ENCODE data around the gene AP4B1.
"Not testable (repeated sequence)": the region's sequence is repeated elsewhere in the genome, so short reads cannot be mapped to it uniquely, and the experiment has no call there.

AP4B1 gene

GRCh38 chr1:113904674-113905434 lies at the start of gene AP4B1, which contains the start of gene DCLRE1B:
Gene AP4B1 (minus strand): TSS chr1:113904799. CDS start chr1:113904717, 82 bp downstream.
Gene DCLRE1B (plus strand): TSS chr1:113905326. CDS start chr1:113905587, 261 bp downstream.
- peak; percentile 99 for DNase-seq (ENCODE audit: low spot score)

GRCh38 chr1:113951719-113952118 lies 47.1 kb upstream of the AP4B1 start:
- no peak for DNase-seq (ENCODE audit: low spot score)

DNA sequence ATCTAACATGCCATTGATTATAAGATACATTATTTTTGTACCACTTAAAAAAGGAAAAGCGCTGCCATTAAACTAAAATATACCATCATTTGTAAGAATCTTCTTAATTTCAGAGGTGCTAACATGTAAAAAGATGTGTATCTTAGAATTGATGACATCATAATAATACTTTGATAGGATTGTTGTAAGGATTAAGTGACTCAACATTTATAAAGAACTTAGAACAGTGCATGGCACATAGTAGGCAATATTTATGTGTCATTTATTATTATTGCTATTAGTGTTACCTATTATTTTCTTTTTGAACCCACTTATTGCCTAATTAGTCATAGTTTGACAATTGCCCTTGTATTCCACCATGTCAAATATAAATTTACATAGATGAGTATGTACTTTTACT lies 46.3 kb upstream of the AP4B1 start:
- no peak for DNase-seq (ENCODE audit: low spot score)

DNA sequence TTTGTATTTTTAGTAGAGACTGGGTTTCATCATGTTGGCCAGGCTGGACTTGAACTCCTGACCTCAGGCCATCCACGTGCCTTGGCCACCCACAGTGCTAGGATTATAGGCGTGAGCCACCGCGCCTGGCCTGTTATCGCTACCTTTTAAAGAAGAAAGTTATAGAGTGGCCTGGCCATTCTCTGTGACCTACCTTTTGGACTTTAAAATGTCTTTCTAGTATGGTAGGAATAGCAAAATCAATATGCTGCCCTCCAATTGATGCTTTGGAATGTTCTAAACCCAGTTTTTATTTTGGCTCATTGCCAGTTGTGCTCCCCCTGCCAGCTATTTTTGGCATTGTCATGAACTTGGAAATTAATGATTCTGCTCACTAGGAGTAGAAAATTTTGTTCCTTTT lies 44.4 kb upstream of the AP4B1 start:
- no peak for DNase-seq (ENCODE audit: low spot score)

- DNase-seq (ENCODE audit: low spot score) = not testable (repeated sequence)
Observed at GRCh38 chr1:113948151-113948550, 43.6 kb upstream of the AP4B1 start.

DNA sequence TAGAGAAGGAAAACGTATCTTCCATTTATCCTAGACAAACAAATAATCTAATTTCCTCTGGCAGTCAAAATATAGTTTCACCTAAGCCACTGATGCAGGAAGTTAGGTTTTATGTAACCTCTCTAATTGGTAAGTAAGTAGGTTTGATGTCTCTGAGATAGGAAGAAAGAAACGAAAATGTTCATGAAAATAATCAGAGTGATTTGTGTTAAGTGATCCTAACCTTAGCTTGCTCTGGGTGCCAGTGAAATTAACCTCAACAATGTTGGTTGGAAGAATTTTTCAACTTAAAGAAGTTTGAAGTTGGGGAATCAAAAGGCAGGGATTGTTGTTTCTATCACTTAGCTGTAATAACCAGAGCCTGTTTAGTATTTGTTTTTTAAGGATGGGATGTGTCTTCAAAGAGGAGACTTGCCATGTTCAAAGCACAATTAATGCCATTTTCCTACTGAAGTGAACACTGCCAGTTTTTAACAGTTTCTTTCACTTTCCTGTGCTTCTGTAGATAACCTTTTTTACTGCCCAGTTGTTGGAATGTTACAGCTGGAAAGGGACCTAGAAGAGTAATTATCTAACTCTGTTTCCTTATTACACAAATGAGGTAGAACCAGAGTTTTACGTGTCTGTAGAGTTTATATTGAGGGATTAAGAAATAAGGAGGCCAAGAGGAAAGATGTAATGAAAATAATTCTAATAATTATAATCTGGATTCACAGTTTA lies 42.9 kb upstream of the AP4B1 start:
- no peak for DNase-seq (ENCODE audit: low spot score)

- no peak for DNase-seq (ENCODE audit: low spot score)
Observed at GRCh38 chr1:113946678-113947387, 42.2 kb upstream of the AP4B1 start.

DNA sequence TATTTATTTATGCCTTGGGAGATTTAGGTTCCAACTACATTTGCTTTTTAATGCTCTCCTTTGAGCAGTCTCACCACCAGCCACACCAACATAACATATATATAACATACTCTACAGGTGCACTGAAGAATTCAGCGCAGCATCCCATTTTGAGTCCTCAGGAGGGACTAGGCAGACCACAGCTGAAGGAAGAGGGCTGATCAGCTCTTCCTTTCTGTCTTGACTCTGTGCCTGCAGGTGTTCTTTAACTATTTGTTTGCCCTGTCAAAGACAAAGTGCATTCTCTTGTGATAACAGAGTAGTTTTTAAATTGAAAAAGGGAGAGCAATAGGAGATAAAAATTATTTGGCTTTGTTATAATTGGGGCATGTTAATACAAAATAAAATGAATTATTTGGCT lies 41.5 kb upstream of the AP4B1 start:
- DNase-seq (ENCODE audit: low spot score) = no peak

- DNase-seq (ENCODE audit: low spot score) = no peak
Observed at GRCh38 chr1:113945329-113945728, 40.7 kb upstream of the AP4B1 start.

GRCh38 chr1:113943028-113943811 lies 38.6 kb upstream of the AP4B1 start:
- DNase-seq (ENCODE audit: low spot score) = no peak

DNA sequence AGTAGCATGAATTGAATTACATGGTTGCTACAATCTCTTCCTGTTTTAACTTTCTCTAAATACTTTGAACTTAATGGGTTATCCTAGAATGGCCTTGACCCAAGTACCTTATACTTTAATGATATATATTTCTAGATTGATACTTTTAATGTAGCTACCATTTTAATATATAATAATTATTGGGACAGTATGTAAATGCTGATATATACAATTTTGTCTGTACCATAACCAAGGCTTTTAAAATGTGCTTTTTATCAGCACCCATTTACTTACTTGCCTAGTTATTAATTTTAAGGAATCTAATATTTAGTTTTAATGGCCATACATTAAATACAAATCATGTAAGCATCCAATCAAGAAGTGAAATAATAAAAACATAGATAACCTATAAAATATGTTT lies 37.9 kb upstream of the AP4B1 start:
- DNase-seq (ENCODE audit: low spot score) = no peak

- no peak for DNase-seq (ENCODE audit: low spot score)
Observed at GRCh38 chr1:113941245-113941559, 36.6 kb upstream of the AP4B1 start.

DNA sequence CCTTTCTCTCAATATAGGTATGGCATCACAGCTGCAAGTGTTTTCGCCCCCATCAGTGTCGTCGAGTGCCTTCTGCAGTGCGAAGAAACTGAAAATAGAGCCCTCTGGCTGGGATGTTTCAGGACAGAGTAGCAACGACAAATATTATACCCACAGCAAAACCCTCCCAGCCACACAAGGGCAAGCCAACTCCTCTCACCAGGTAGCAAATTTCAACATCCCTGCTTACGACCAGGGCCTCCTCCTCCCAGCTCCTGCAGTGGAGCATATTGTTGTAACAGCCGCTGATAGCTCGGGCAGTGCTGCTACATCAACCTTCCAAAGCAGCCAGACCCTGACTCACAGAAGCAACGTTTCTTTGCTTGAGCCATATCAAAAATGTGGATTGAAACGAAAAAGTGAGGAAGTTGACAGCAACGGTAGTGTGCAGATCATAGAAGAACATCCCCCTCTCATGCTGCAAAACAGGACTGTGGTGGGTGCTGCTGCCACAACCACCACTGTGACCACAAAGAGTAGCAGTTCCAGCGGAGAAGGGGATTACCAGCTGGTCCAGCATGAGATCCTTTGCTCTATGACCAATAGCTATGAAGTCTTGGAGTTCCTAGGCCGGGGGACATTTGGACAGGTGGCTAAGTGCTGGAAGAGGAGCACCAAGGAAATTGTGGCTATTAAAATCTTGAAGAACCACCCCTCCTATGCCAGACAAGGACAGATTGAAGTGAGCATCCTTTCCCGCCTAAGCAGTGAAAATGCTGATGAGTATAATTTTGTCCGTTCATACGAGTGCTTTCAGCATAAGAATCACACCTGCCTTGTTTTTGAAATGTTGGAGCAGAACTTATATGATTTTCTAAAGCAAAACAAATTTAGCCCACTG lies 36.0 kb upstream of the AP4B1 start:
- no peak for DNase-seq (ENCODE audit: low spot score)

DNA sequence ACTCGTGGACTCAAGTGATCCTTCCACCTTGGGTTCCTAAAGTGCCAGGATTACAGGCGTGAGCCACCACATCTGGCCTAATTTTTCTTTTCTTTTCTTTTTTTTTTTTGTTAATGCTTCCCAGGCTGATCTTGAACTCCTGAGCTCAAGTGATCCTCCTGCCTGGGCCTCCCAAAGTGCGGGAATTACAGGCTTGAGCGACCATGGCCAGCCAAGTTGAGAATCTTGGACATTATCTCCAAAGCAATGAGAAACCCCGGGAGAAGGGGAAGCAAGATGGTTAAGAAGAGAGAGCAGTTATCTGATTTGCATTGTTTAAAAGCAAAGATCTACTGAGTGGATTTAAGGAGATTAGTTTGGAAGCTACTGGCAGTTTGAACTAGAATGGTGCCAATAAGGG lies 33.6 kb upstream of the AP4B1 start:
- no peak for DNase-seq (ENCODE audit: low spot score)

GRCh38 chr1:113937146-113937545 lies 32.5 kb upstream of the AP4B1 start:
- DNase-seq (ENCODE audit: low spot score) = no peak

DNA sequence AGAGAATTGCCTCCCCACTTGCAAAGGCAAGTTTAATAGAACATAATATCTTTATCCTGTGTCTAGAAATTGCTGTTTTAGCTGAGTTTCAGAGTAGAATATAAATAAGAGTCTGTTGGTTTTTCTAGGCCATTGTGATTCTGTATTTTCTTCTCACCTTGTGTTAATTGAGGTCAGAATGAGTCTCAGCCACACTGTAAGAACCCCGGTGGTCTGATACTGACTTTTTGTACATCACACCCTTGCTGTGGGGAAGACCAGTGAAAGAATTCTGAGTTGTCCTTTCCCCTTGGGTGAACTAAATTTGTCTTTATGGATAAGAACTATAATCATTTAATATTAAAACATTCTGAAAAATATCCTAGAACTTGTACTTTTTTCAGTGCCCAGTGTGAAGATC lies 31.4 kb upstream of the AP4B1 start:
- DNase-seq (ENCODE audit: low spot score) = no peak

DNA sequence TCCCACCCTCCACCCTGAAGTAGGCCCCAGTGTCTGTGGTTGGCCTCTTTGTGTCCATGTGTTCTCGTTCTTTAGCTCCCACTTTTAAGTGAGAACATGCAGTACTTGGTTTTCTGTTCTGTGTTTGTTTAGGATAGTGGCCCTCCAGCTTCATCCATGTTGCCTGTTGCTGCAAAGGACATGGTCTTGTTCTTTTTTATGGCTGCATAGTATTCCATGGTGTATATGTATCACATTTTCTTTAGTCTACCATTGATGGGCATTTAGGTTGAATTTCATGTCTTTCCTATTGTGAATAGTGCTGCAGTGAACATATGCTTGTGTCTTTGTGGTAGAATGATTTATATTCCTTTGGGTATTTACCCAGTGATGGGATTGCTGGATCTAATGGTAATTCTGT lies 30.6 kb upstream of the AP4B1 start:
- DNase-seq (ENCODE audit: low spot score) = no peak

- no peak for DNase-seq (ENCODE audit: low spot score)
Observed at GRCh38 chr1:113934511-113935055, 30.0 kb upstream of the AP4B1 start.

- DNase-seq (ENCODE audit: low spot score) = no peak
Observed at GRCh38 chr1:113934006-113934405, 29.4 kb upstream of the AP4B1 start.

- no peak for DNase-seq (ENCODE audit: low spot score)
Observed at GRCh38 chr1:113931451-113931851, 26.9 kb upstream of the AP4B1 start.
